Left ventricle myocardium inferior (tissue), 1 donor: ENCODE data around the gene SLC41A3. TPM values are rescaled to one million over a fixed set of nuclear protein-coding genes. Genes with fewer than 3 reads are reported as not detected.
A peak's percentile ranks its signal among the peaks of the same experiment; 100 is the strongest.
"Not testable (repeated sequence)": the region's sequence is repeated elsewhere in the genome, so short reads cannot be mapped to it uniquely, and the experiment has no call there.

Experiments used
- DNase-seq: peaks from one replicate; pipeline ENCODE4 v3.0.0-alpha.2; 2020
- H3K27ac ChIP-seq: fragments of 200-600 bp; replicated peaks from 2 replicates; pipeline ENCODE4 v1.8.0; 2021
- H3K27me3 ChIP-seq: fragments of 200-600 bp; 2 replicates; pipeline ENCODE4 v1.8.0; 2021; ENCODE audit warnings: low read depth
- H3K36me3 ChIP-seq: fragments of 200-600 bp; 2 replicates; pipeline ENCODE4 v1.8.0; 2021
- H3K4me1 ChIP-seq: fragments of 200-600 bp; 2 replicates; pipeline ENCODE4 v1.8.0; 2021
- H3K4me3 ChIP-seq: fragments of 200-600 bp; 2 replicates; pipeline ENCODE4 v1.8.0; 2021; ENCODE audit warnings: mild to moderate bottlenecking, moderate library complexity
- H3K9me3 ChIP-seq: fragments of 200-600 bp; replicated peaks from 2 replicates; pipeline ENCODE4 v1.8.0; 2021
- intact Hi-C: fragments of 100-400 bp; cut with micrococcal nuclease; formaldehyde crosslinking; loops from one replicate; pipeline ENCODE4 v1.11.0; 2022
- total RNA-seq: library from RNA; stranded (reverse); fragmentation: NEBNext Ultra II Directional; extraction: Animal tissue kit (Norgen Biotek cat#: 25700); gene quantifications from one replicate; pipeline ENCODE4 v1.2.1, GENCODE V29; 2021
- TF ChIP-seq, protein P1 (sequence below): fragments of 200-600 bp; IDR thresholded peaks from 2 replicates; pipeline ENCODE4 v1.8.0; 2021; ENCODE audit warnings: antibody characterized with exemption, mild to moderate bottlenecking, borderline replicate concordance
- donor health status: DM: no; HTN: yes; CAD: no; lungs with severe emphysema.

Gene SLC41A3
- total RNA-seq, 1 donor from 2014 or later: 30.2 TPM

DNA sequence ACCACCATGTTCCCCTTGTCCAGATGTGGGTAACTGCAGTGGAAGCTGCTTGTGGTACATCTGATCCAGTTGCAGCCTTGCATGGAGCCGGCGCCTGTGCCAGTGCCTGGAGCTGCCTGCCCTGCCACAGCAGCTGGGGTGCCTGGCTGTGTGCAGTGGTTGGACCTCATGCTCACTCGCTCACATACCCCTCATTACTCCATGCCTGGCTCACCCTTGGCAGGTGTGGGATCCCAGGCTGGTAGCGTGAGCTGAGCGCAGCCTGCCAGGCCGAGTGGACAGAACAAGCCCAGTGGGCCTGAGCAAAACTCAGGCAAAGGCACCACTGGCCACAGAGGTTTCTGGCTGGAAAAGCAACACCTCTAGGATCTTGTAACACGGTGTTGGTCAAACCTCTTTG lies 79.2 kb downstream of the SLC41A3 start:
- Histone ChIP-seq H3K4me3 (no peak overlapping the region), H3K36me3 (peaks cover 34% of the 10 kb centered on the region), H3K9me3 (peaks cover 24% of the 10 kb centered on the region), H3K4me1 (peaks cover 21% of the 10 kb centered on the region), H3K27me3 (no peaks in the 10 kb centered on the region), H3K27ac (no peak overlapping the region)
- no peak for DNase-seq
- intact Hi-C loops: no loop called here
- TF ChIP-seq, protein P1, sequence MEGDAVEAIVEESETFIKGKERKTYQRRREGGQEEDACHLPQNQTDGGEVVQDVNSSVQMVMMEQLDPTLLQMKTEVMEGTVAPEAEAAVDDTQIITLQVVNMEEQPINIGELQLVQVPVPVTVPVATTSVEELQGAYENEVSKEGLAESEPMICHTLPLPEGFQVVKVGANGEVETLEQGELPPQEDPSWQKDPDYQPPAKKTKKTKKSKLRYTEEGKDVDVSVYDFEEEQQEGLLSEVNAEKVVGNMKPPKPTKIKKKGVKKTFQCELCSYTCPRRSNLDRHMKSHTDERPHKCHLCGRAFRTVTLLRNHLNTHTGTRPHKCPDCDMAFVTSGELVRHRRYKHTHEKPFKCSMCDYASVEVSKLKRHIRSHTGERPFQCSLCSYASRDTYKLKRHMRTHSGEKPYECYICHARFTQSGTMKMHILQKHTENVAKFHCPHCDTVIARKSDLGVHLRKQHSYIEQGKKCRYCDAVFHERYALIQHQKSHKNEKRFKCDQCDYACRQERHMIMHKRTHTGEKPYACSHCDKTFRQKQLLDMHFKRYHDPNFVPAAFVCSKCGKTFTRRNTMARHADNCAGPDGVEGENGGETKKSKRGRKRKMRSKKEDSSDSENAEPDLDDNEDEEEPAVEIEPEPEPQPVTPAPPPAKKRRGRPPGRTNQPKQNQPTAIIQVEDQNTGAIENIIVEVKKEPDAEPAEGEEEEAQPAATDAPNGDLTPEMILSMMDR: no peak

DNA sequence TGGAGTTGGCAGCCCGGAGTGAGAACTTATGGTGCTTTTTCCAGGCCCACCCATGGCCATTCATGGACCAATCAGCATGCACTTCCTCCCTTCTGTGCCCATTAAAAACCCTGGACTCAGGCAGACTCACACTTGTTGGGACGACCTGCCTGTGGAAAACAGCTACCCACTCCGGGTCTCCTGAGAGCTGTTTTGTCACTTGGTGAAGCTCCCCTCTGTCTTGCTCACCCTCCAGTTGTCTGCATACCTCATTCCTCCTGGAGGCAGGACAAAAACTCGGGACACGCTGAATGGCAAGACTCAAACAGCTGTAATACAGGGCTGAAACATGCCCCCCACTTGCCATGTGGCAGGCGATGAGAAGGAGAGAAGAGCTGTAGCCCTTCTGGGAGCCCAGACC lies 79.7 kb downstream of the SLC41A3 start:
- Histone ChIP-seq H3K4me3 (no peak overlapping the region), H3K27me3 (no peaks in the 10 kb centered on the region), H3K27ac (no peak overlapping the region), H3K36me3 (peaks cover 33% of the 10 kb centered on the region), H3K9me3 (peaks cover 29% of the 10 kb centered on the region), H3K4me1 (peaks cover 21% of the 10 kb centered on the region)
- no peak for DNase-seq
- TF ChIP-seq, protein P1: no peak
- intact Hi-C loops: no loop called here

DNA sequence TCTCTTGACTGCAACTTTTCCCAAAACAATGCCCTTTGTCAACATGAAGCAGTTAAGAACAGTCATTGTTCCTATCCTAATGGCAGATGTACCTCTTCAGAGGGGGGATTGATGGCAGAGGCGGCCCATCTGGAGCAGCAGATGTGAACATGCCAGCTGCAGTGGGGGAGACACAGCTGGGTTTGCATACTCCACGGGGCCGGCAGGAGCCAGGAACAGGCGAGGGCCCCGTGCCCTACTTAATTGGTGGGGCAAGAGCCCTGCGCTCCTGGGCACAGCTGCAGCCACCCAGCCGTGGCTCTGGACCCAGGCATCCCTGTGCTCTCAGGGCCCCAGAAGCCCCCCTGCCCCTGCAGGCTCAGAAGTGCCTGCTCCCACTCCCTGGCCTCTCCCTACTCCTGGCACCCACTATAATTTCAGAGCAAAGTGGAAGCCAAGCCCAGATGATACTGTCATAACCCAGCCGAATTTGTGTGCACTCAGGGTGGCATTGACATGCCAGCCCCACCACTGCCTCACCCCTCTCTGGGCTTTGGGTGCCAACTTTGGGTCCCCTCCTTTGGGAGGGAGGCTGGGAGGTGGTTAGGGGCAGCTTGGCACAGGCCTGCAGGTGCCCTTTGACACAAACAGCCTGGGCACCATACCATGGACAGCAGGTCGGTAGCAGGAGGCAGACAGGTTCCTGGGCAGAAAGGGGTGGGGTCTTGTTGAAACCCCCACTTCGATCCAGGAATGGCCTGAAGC lies 80.3 kb downstream of the SLC41A3 start:
- intact Hi-C loops: no loop called here
- H3K9me3 ChIP-seq: peaks cover 35% of the 10 kb centered on the region
- TF ChIP-seq, protein P1: no peak
- H3K36me3 ChIP-seq: peaks cover 27% of the 10 kb centered on the region
- H3K4me1 ChIP-seq: peaks cover 21% of the 10 kb centered on the region
- no peak overlapping the region for H3K27ac ChIP-seq
- H3K4me3 ChIP-seq: no peak overlapping the region
- DNase-seq: no peak
- H3K27me3 ChIP-seq: no peaks in the 10 kb centered on the region

DNA sequence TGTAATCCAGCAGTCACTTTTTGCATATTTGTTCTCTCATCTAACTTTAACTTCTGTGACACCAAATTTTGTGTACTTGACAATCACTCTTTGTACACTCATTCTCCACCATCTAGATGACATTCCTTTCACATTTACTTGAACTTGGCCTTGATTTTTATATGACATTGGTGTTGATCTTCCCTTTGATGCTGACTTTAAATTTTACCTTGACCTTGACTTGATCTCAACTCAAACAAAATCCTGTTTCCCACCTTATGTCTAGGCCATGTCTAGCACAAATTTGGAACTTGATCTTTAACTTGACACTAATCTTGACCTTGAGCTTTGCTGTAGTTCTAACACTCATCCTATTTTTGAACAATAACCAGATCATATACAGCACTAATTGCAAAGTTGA lies 81.7 kb downstream of the SLC41A3 start:
- Histone ChIP-seq H3K27ac (no peak overlapping the region), H3K36me3 (peaks cover 12% of the 10 kb centered on the region), H3K27me3 (no peaks in the 10 kb centered on the region), H3K9me3 (peaks cover 37% of the 10 kb centered on the region), H3K4me3 (no peak overlapping the region), H3K4me1 (peaks cover 21% of the 10 kb centered on the region)
- intact Hi-C loops: no loop called here
- TF ChIP-seq, protein P1: no peak
- DNase-seq: no peak

DNA sequence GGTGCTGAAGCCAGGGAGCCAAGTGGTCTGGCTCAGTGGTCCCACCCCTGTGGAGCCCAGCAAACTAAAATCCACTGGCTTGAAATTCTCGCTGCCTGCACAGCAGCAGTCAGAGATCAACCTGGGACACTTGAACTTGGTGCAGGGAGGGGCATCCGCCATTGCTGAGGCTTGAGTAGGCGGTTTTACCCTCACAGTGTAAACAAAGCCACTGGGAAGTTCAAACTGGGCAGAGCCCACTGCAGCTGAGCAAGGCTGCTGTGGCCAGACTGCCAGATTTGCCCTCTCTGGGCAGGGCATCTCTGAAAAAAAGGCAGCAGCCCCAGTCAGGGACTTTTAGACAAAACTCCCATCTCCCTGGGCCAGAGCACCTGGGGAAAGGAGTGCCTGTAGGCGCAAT lies 87.2 kb downstream of the SLC41A3 start:
- H3K4me1 ChIP-seq, H3K27me3 ChIP-seq, H3K36me3 ChIP-seq, intact Hi-C loops, H3K4me3 ChIP-seq, DNase-seq, H3K27ac ChIP-seq: not testable (repeated sequence)
- H3K9me3 ChIP-seq: peaks cover 32% of the 10 kb centered on the region

DNA sequence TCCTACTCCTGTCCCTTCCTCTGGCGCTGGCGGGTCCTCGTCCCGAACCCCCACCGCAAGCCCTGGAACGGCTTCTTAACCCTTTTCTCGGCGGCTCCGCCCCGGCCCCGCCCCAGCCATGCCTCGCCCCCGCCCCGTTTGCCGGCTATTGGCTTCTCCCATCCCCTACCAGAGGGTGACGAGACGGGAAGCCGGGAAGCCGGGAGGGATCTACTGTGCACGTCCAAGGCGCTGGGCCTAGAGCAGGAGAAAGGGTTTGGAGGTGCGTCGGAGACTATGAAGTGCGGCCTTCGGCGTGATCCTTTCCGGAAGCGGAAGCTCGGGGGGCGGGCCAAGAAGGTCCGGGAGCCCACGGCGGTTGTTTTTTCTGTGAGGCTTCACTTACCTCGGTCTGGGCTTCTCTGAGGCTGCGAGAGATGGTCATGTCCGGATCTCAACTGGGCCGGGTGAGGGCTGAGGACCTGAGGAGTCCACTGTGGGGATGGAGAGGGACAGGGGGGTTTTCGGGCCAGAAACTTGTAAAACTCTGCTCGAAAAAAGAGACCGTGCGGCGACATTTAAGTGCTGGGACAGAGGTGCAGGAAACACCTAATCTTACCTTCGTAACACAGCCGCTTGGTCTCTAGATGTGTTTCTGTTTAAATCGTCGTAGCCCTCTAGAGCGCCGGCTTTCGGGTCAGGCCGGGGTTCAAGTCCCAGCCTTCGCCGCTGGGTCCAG lies 93.5 kb downstream of the SLC41A3 start:
- peak; percentile 90 for DNase-seq
- Histone ChIP-seq H3K9me3 (no peaks in the 10 kb centered on the region), H3K36me3 (no peaks in the 10 kb centered on the region), H3K27ac (peak overlapping the region; percentile 83), H3K4me3 (peak overlapping the region; percentile 77), H3K4me1 (peaks cover 23% of the 10 kb centered on the region), H3K27me3 (no peaks in the 10 kb centered on the region)
- TF ChIP-seq, protein P1: no peak
- intact Hi-C loops: no loop called here

DNA sequence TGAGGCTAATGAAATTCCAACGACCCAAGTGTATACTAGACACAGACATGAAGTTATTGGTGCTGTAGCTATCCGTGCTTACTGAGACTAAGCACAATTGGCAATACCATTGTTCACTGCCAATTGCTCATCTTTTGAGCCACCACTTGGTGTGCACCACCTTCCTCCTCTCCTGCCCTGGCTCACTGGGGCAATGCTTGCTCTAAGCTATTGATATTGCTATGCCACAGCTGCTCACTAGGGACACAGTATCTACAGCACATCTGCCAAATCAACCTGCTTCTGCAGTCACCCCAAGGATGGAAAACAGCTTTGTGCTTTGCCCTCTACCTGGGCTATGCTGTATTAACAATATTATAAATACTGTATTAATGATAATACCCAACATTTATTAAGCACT lies 99.0 kb downstream of the SLC41A3 start:
- DNase-seq, H3K4me1 ChIP-seq, H3K9me3 ChIP-seq, H3K27me3 ChIP-seq, H3K27ac ChIP-seq, H3K36me3 ChIP-seq, H3K4me3 ChIP-seq, intact Hi-C loops: not testable (repeated sequence)

DNA sequence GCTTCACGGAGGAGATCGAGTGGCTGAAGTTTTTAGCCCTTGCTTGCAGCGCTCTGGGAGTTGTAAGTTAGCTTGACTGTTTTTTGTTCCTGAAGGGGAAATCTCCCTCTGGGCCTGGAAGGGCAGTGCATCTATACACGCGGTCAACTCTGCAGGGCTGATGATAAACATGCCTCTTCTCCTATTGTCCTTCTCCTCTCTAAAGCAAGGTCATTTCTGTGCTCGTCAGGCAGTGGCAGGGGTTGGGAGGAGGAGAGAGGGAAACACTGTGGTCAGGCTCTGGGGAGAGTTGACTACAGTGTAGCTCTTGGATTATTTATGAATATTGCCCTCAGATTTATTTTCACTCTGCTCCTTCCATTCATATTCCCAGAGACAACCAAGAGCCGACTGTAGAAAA lies 106.8 kb downstream of the SLC41A3 start:
- H3K27me3 ChIP-seq, H3K4me3 ChIP-seq, H3K4me1 ChIP-seq, DNase-seq, H3K9me3 ChIP-seq, intact Hi-C loops, H3K36me3 ChIP-seq: not testable (repeated sequence)
- H3K27ac ChIP-seq: peak overlapping the region; percentile 51
